Karpas-422 (cell line): ENCODE results near the gene ZNF598. TPM values are rescaled to one million over a fixed set of nuclear protein-coding genes. Genes with fewer than 3 reads are reported as not detected.

Experiments
- DNase-seq: peaks from one replicate; pipeline ENCODE4 v3.0.0-alpha.2; 2015
- H2AFZ ChIP-seq: fragments of 200-600 bp; sonication (generic); 2 replicates; pipeline ENCODE4 v1.6.1; 2014; ENCODE audit warnings: antibody characterized with exemption, low read length, mixed read lengths
- H3K27ac ChIP-seq: fragments of 200-600 bp; sonication (generic); 2 replicates; pipeline ENCODE4 v1.5.1; 2014; ENCODE audit warnings: mild to moderate bottlenecking, low read length, moderate library complexity
- H3K27me3 ChIP-seq: fragments of 200-600 bp; sonication (generic); 2 replicates; pipeline ENCODE4 v1.6.1; 2014; ENCODE audit warnings: low read length, mixed read lengths
- H3K36me3 ChIP-seq: fragments of 200-600 bp; sonication (generic); 2 replicates; pipeline ENCODE4 v1.6.1; 2014; ENCODE audit warnings: low read length, mixed read lengths; ENCODE audit not compliant: insufficient read depth
- H3K4me1 ChIP-seq: fragments of 200-600 bp; sonication (generic); 2 replicates; pipeline ENCODE4 v1.6.1; 2014; ENCODE audit warnings: mild to moderate bottlenecking, low read length, mixed read lengths
- H3K4me2 ChIP-seq: fragments of 200-600 bp; sonication (generic); 2 replicates; pipeline ENCODE4 v1.6.1; 2014; ENCODE audit warnings: low read length, low read depth, mild to moderate bottlenecking; ENCODE audit not compliant: poor library complexity, severe bottlenecking
- H3K4me3 ChIP-seq: fragments of 200-600 bp; sonication (generic); 2 replicates; pipeline ENCODE4 v1.5.1; 2014; ENCODE audit warnings: mild to moderate bottlenecking, antibody characterized with exemption, low read length, mixed read lengths
- H3K79me2 ChIP-seq: fragments of 200-600 bp; sonication (generic); 2 replicates; pipeline ENCODE4 v1.6.1; 2014; ENCODE audit warnings: mild to moderate bottlenecking, low read length, mixed read lengths
- H3K9ac ChIP-seq: fragments of 200-600 bp; sonication (generic); 2 replicates; pipeline ENCODE4 v1.6.0; 2014; ENCODE audit warnings: low read length
- H3K9me2 ChIP-seq: fragments of 200-600 bp; sonication (generic), shearing (Covaris generic); replicated peaks from 2 replicates; pipeline ENCODE4 v1.6.0; 2014; ENCODE audit warnings: mild to moderate bottlenecking, low read length, moderate library complexity; ENCODE audit not compliant: insufficient read depth
- H3K9me3 ChIP-seq: fragments of 300-700, 200-600 bp; sonication (generic); 2 replicates; pipeline ENCODE4 v1.6.1; 2014; ENCODE audit warnings: low read length, mixed read lengths
- H4K20me1 ChIP-seq: fragments of 200-600 bp; sonication (generic); 2 replicates; pipeline ENCODE4 v1.6.1; 2014; ENCODE audit warnings: mild to moderate bottlenecking, antibody characterized with exemption, low read length, low read depth; ENCODE audit not compliant: insufficient read depth
- total RNA-seq: library from RNA; depleted of rRNA; stranded (reverse); fragments of >200 nt; shearing (Covaris generic); gene quantifications from 2 replicates; pipeline ENCODE4 v1.2.3, GENCODE V29; 2014; ENCODE audit warnings: low replicate concordance

Gene ZNF598
- total RNA-seq, 1 experiment from 2014 or later = 12.6 TPM

DNA sequence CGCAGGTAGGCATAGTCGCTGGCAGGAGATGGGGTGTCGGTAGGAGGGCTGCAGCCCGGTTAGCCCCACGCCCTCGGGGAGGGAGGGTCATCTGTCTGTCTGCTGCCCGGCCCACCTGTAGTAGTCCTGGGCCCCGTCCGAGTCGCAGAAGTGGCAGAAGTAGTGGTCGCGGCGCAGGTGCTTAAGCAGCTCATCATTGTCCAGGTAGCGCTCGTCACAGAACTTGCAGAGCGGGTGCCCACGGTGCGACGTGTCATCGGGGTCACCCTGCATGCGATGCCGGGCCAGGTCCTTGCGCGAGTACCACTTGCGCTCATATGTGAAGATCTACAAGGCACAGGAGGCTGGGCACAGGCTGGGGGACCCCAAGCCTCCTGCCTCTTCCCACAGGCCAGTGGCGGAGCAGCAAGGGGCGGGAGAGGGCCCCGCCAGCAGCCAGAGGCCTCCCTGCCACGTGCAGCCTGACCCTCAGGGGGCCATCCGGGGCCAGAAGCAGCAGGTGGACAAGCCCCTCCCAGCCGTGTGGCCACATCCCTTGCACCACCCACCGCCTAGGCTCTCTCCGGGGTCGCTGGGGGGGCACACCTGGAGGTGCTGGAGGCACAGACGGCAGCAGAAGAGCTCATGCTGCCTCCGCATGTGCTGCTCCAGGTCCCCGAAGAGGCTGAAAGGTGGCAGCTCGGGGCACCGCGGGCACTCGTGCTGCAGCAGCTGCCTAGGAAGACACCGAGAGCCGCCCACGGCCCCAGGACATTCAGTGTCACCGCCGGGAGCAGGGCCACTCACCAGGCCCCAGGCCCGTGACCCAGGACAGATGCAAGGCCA is 7.0 kb downstream of the ZNF598 start:
- Histone ChIP-seq H3K27me3 (no peaks in the 10 kb centered on the region), H4K20me1 (peaks cover 56% of the 10 kb centered on the region), H3K79me2 (peaks cover 44% of the 10 kb centered on the region), H3K4me3 (no peak overlapping the region), H3K27ac (no peak overlapping the region), H3K9me3 (no peaks in the 10 kb centered on the region), H3K9me2 (no peaks in the 10 kb centered on the region), H3K36me3 (peaks cover 14% of the 10 kb centered on the region), H3K4me1 (peaks cover 35% of the 10 kb centered on the region), H3K4me2 (no peak overlapping the region), H2AFZ (no peak overlapping the region), H3K9ac (no peak overlapping the region)
- no peak for DNase-seq

DNA sequence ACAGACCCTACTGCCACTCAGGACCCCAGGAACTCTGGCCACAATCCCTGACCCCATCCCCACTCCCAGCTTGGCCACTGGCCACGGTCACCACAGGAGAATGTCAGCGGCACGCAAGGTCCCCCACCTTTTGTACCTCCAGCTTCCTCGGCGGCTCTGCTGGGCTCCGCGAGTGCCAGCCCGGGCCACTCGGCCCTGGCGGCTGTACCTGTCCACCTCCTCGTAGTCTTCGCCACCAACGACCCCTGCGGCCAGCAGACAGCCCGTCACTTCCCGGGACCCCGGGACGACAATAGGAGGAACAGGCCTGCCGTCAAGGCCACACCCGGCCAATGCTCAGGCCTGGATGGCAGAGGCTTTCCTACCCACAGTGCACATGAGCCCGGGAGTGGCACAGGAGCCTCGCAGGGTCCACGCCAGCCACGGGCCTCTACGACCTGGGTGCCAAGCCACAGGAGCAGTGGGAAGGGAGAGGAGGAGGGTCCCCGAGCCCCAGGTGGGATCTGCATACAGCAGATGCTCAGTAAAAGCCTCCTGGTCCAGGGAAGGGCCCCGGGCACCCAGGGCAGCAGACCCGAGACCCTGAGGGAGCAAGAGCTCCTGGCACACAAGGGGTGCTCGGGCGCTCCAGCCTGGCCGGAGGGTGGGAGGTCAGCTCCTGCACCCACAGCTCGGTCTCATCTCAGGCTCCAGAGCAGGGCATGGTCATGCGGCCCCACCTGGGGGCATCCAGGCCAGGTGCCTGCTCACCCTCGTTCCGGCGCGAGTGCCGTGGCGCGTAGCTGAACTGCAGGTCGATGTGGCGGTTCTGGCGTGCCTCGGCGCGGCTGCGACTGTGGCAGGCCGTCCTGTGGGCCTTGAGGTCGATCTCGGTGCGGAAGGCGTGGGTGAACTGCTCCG is 7.9 kb downstream of the ZNF598 start:
- no peaks in the 10 kb centered on the region for H3K9me2 ChIP-seq
- peaks cover 35% of the 10 kb centered on the region for H3K79me2 ChIP-seq
- H3K4me1 ChIP-seq = peaks cover 26% of the 10 kb centered on the region
- no peaks in the 10 kb centered on the region for H3K27me3 ChIP-seq
- peaks cover 14% of the 10 kb centered on the region for H3K36me3 ChIP-seq
- no peak overlapping the region for H3K4me3 ChIP-seq
- no peak overlapping the region for H2AFZ ChIP-seq
- H3K9me3 ChIP-seq = no peaks in the 10 kb centered on the region
- H4K20me1 ChIP-seq = peaks cover 47% of the 10 kb centered on the region
- no peak overlapping the region for H3K9ac ChIP-seq
- H3K27ac ChIP-seq = no peak overlapping the region
- H3K4me2 ChIP-seq = no peak overlapping the region
- DNase-seq = no peak

DNA sequence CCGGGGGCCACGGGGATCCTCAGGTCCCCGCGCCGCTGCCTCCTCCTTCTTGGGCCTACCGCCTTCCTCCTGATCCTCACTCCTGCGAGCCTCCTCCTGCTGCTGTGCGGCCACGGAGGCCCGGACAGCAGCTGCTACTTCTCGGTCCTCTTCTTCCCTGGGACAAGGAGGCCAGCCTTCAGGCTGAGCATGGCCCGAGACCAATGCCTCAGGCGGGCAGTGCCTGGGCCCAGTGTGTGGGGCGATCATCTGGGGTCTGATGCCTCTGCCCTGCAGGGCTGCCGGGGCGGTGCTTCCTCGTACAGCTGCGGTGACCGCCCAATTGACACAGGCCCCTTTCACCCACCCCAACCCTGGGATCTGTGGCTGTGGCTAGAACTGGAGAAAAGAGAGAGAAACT is 8.6 kb downstream of the ZNF598 start:
- Histone ChIP-seq H3K27me3 (no peaks in the 10 kb centered on the region), H4K20me1 (peaks cover 40% of the 10 kb centered on the region), H3K36me3 (peaks cover 14% of the 10 kb centered on the region)

GRCh38 chr16:1999866-2000514 is 9.6 kb downstream of the ZNF598 start:
- Histone ChIP-seq H3K4me2 (no peak overlapping the region), H2AFZ (no peak overlapping the region), H3K9ac (no peak overlapping the region), H3K9me3 (no peaks in the 10 kb centered on the region), H3K9me2 (no peaks in the 10 kb centered on the region), H3K27ac (no peak overlapping the region), H3K79me2 (peaks cover 18% of the 10 kb centered on the region), H3K27me3 (no peaks in the 10 kb centered on the region), H3K4me1 (peaks cover 9% of the 10 kb centered on the region), H4K20me1 (peaks cover 31% of the 10 kb centered on the region), H3K4me3 (no peak overlapping the region), H3K36me3 (peaks cover 14% of the 10 kb centered on the region)
- DNase-seq = no peak

More for the DNA sequence above, 8.6 kb downstream of the ZNF598 start:
- Histone ChIP-seq H2AFZ (no peak overlapping the region), H3K27ac (no peak overlapping the region), H3K4me3 (no peak overlapping the region), H3K9me2 (no peaks in the 10 kb centered on the region), H3K79me2 (peaks cover 28% of the 10 kb centered on the region), H3K9ac (no peak overlapping the region), H3K9me3 (no peaks in the 10 kb centered on the region), H3K4me2 (no peak overlapping the region), H3K4me1 (peaks cover 19% of the 10 kb centered on the region)
- DNase-seq = no peak

- no peak overlapping the region for H3K27ac ChIP-seq
- peaks cover 11% of the 10 kb centered on the region for H3K79me2 ChIP-seq
- H3K36me3 ChIP-seq = peaks cover 14% of the 10 kb centered on the region
- H4K20me1 ChIP-seq = peaks cover 22% of the 10 kb centered on the region
- H3K4me3 ChIP-seq = no peak overlapping the region
- H3K27me3 ChIP-seq = no peaks in the 10 kb centered on the region
- H3K9me2 ChIP-seq = no peaks in the 10 kb centered on the region
- peaks cover 2% of the 10 kb centered on the region for H3K4me1 ChIP-seq
- H3K9me3 ChIP-seq = no peaks in the 10 kb centered on the region
- H3K4me2 ChIP-seq = no peak overlapping the region
- H3K9ac ChIP-seq = no peak overlapping the region
- DNase-seq = no peak
- no peak overlapping the region for H2AFZ ChIP-seq
Measured at GRCh38 chr16:1998852-1999801, 10.5 kb downstream of the ZNF598 start.

DNA sequence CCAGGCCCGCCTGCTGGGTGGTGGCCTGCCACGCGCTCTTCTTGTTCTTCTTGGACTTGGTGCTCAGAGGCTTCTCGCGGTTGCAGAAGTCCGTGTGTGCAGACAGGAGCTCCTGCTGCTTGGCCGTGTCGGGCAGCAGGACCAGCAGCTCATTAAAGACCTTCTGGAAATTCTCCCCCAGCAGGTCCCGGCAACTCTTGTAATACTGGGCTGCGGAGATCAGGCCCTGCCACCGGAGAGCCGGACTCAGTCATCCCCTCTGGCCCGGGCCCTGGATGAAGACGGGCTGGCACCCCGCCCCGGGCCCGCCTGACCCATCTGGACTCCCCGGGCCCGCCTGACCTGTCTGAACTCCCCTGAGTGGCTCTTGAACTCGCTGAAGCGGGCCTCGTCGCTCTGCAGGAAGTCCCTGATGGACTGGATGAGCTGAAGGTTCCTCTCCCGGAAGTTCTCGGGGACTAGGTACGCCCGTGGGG is 11.2 kb downstream of the ZNF598 start:
- peaks cover 7% of the 10 kb centered on the region for H3K79me2 ChIP-seq
- no peaks in the 10 kb centered on the region for H3K9me3 ChIP-seq
- H3K36me3 ChIP-seq = peaks cover 11% of the 10 kb centered on the region
- no peaks in the 10 kb centered on the region for H3K27me3 ChIP-seq
- no peak overlapping the region for H2AFZ ChIP-seq
- H3K4me3 ChIP-seq = no peak overlapping the region
- H3K9me2 ChIP-seq = no peaks in the 10 kb centered on the region
- no peak overlapping the region for H3K4me2 ChIP-seq
- no peak overlapping the region for H3K9ac ChIP-seq
- peaks cover 17% of the 10 kb centered on the region for H4K20me1 ChIP-seq
- H3K4me1 ChIP-seq = no peaks in the 10 kb centered on the region
- DNase-seq = no peak
- no peak overlapping the region for H3K27ac ChIP-seq

DNA sequence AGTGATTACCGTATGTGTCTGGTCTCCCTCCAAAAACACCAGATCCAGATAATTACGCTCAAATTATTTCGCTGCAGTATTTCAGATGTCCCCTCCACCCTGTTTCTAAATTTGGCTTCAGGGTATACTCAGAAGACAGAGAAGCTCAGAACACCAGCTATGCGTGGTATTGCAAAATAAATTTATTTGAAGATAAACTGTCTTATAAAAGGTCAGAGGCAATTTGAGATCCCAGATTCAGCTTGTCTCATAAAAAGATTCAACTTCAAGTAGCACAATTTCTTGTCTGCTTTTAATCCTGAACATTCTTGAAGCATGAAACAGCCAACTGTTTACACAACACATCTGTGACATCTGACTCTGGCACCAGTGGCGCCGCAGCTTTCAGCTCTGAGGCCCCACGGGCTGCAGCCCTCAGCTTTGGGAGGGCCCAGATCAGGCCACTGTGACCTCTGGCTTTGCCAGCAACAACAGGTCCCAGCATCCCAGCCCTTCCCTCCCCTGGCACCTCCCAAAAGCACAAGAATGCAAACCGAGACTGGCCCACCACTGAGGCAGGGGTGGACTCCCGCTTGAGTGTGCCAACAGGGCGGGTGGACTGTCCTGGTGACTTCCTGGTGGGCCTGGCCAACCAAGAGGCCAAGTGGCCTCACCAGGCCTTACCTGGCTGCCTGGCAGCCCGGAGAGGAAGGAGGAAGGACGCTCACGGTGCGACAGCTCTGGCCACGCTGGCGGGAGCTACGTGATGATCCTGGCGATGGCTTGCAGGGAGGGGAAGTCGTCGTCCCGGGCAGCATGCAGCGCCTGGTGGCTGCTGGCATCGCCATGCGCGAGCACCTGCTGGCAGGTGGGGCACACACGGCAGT is 11.9 kb downstream of the ZNF598 start:
- Histone ChIP-seq H3K27ac (no peak overlapping the region), H3K9me2 (no peaks in the 10 kb centered on the region)

More for the DNA sequence above, 11.9 kb downstream of the ZNF598 start:
- Histone ChIP-seq H3K4me1 (no peaks in the 10 kb centered on the region), H3K27me3 (no peaks in the 10 kb centered on the region), H3K9me3 (no peaks in the 10 kb centered on the region), H2AFZ (no peak overlapping the region), H4K20me1 (peaks cover 10% of the 10 kb centered on the region; the same call in 1 of the 2 replicates), H3K4me3 (no peak overlapping the region), H3K36me3 (peaks cover 7% of the 10 kb centered on the region), H3K4me2 (no peak overlapping the region), H3K79me2 (peaks cover under 1% of the 10 kb centered on the region; the same call in 1 of the 2 replicates), H3K9ac (no peak overlapping the region)
- DNase-seq = no peak
